Islet of Langerhans (tissue), 1 donor: ENCODE data around the gene LYSMD1.

ENCODE experiments used
- FAIRE-seq: peaks from one replicate; lab custom pipeline; 2011; peaks lifted over from hg19 to GRCh38; lab: Jason Lieb, UNC

The LYSMD1 gene

DNA sequence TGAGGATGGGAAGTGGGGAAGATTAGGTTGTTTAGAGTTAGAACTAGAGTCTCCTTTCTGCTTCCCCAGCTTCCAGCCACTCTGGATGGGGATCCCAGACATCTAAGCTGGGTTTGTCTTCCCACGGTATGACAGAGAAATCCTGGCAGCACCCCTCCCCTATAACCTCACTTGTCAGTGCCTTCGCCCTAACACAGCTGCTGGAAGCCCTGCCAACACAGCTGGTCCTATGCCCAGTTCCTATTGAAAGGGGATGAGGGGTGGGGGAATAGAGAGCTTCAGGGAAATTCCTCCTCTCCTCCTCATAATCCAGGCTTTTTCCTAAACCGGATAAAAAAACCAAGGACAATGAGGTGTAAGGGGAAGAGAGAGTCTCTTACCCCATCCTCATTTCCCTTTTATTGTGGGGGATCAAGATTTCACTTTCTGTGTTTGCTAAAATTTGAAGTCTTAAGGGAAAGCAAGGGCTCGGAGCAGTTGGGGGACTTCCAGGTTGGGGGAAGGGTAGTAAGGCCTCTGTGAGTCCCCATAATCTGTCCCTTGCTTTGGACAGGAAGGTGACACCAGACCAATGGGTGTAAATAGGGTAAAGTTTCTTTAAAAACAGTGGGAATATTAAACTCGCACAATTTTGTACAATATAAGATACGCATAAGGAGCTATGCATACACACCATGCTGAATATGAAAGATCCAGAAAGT is 9.5 kb upstream of the LYSMD1 start:
- no peak for FAIRE-seq

DNA sequence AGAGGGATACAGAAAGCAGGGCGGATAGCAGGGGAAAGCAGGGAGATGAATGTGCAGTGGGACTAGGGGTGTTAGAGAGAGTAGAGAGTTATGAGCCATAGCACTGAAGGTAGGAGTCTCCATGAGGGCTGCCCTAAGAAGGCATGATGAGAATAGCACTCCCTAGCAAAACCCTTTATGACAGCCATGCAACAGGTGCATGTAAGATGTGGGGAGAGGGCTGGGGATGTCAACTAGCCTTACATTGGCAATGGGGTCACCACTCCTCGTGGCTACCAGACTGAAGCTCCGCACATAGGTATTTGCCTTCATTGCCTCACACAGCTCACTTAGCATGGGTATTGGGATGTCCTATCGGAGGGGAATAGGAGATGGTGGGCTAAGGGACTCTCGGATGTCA is 5.5 kb upstream of the LYSMD1 start:
- FAIRE-seq: no peak

DNA sequence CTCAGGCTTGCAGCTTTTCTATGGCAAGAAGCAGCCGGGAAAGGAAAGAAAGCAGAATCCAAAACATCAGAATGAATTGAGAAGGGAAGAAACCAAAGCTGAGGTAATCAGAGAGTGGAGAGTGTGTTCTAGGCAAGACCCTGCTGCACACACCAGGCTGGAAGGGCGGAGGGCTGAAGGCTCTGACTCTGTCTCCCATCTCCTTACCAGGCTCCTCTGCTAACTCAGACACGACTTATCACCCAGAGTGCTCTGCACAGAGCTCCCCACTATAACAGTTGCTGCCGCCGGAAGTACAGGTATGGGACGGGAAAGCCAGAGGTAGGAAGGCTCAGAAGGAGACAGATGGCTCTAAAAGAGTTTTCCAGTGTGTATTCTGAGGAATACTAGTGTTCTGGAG is 1.4 kb upstream of the LYSMD1 start:
- FAIRE-seq: no peak

DNA sequence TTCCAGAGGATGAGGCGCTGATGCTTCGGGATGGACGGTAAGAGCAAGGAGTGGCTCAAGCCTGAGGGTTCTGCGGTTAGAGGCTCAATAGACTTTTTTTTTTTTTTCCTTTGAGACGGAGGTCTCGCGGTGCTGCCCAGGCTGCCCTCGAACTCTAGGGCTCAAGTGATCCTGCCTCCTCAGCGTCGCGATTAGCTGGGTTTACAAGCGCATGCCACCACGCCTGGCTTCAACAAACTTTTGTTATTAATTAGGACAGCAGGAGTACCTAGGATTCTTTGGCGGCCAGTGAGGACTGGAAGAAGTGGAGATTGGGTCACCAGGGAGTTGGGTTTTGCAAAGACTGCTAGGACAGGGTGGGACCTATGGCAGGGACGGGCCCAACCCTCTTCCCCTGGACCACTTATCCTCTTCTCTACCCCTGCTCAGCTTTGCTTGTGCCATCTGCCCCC is 829 bp upstream of the LYSMD1 start:
- FAIRE-seq: no peak

DNA sequence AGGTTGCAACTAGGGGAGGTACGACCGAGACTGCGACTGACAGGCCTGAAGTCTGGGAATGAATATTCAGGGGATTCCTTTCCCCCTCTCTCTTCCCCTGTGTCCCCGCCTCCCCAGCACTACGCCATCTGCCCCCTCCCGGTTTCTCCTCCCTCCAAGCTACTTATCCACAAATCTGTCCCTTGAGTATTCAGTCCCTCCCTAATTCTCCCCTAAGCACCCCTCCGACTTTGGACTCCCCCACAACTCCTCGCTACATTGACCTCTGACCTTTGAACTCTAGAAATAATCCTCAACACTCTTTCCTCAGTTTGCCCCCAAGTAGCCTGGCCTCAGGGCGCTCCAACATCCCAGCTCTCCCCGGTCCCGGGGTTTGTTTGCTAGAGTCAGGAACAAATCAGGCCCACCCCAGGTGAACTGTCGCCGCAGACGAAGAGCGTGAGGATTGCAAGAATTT is 393 bp downstream of the LYSMD1 start:
- no peak for FAIRE-seq

DNA sequence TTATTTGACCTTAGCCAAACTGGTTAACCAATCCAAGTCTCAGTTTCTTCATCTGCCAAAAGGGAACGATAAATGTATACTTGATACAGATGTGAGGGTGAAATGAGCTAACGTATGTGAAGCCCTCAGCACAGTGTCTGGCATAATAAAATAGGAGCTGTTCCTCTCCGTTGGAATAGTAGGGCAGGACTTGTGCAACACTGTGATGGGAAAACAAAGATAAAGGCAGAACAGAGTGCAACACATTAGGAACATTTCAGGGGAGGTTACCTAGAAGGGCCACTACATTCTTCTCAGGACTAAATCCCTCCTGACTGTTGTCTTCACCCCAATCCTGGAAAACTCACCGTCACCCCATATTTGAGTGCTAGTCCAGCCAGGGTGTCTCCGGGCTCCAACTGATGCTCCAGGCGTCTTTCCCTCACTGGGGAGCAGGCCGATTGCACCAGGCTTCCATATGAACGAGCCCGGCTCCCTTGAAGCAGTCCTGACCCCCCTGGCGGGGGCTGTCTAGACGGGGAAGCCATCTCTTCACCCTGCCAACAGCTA is 896 bp downstream of the LYSMD1 start:
- no peak for FAIRE-seq

DNA sequence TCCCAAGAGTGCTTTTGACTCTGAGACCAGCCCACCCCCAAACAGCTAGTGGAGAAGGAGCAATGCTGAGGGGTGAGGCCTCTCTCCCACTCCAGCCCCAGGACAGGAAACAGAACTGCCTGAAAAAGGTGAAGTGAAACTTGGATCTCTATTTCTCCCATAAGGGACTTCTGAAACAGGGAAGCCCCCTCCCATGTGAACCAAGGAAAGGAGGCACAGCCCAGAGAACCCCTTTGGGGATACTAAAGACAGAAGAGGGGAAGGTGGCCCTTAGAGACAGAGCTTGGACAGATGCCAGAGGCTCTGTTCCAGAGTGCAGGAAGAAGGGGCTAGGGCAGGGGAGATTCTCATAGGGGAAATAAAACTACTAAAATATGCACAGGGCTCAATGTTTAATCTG is 6.3 kb downstream of the LYSMD1 start:
- no peak for FAIRE-seq

DNA sequence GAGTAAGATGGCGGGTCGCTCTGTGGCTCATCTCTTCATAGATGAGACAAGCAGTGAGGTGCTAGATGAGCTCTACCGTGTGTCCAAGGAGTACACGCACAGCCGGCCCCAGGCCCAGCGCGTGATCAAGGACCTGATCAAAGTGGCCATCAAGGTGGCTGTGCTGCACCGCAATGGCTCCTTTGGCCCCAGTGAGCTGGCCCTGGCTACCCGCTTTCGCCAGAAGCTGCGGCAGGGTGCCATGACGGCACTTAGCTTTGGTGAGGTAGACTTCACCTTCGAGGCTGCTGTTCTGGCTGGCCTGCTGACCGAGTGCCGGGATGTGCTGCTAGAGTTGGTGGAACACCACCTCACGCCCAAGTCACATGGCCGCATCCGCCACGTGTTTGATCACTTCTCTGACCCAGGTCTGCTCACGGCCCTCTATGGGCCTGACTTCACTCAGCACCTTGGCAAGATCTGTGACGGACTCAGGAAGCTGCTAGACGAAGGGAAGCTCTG is 6.9 kb downstream of the LYSMD1 start:
- FAIRE-seq: no peak

DNA sequence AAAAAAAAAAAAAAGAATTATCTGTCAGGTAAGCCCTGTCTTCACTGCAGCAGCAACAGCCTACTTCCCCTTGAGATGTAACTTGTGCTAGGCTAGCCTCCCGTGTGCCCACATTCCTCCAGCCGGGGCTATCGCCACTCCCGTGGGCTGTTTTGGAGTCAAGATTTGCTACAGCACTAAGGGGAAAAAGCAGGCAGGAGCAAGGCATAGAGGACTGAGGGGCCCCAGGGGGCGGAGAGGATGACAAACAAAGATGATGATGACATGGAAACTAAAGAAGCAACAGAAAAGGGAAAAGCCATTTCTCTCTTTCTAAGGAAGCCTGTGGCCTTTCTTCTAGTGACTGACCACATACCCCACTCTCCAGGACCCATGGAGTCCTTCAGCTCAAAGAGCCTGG is 7.4 kb downstream of the LYSMD1 start:
- no peak for FAIRE-seq

DNA sequence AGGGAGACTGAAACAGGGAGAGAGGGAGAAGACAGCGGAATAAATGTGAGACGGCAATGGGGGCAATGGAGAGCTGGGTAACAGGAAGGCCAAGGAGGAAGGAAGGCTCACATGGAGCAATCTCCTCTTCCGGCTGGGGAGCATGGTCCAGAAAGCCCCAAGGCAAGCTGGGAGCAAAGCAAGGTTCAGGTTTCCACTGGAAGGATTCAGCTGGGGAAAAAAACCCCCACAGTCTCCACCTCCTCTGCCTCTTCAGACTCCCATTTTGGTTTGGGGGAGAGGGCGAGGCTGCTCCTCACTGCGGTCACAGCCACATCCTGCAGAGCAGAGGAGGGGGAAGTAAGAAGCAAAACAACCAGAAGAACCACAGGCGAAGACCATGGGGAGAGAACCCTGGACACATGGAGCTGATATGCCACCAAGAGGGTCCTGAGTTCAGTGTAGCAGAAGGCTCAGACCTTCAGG is 8.6 kb downstream of the LYSMD1 start:
- no peak for FAIRE-seq

DNA sequence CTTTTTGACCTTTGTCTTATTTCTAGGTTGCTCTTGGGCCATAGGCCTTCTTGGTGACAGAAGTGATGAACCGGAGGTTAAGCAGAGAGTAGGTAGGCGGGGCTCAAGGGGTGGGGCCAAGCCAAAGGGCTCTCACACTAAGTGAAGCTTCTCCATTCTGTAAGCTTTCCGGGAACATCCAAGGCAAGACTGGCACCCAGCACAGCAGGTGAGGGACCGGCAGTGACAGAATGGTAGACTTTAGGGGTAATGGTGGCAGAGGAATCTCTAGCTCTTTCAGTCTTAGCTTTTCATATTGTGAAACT is 9.2 kb downstream of the LYSMD1 start, which contains the start of gene TNFAIP8L2:
TSS of gene TNFAIP8L2 (plus strand) at position 135 of the 305 bp plus-strand sequence. CDS start 2,049 bp downstream, outside the sequence.
- no peak for FAIRE-seq

DNA sequence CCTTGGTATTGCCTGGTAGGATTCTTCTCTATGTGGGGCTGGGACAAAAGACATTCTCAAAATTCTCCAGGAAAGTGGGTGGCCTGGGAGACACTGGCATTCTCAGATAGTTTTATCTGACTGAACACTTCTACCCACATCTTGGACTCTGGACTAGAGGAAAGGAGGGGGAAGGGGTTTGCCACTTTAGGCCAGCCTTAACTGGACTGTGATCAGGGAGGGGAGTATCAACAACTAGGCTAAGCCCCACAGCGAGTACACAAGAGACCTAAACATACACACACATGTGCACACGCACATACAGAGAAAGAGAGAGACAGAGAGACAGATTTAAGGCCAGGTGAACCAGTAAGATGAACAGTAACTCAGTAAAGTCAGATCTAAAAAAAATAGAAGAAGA is 18.0 kb downstream of the LYSMD1 start:
- no peak for FAIRE-seq

DNA sequence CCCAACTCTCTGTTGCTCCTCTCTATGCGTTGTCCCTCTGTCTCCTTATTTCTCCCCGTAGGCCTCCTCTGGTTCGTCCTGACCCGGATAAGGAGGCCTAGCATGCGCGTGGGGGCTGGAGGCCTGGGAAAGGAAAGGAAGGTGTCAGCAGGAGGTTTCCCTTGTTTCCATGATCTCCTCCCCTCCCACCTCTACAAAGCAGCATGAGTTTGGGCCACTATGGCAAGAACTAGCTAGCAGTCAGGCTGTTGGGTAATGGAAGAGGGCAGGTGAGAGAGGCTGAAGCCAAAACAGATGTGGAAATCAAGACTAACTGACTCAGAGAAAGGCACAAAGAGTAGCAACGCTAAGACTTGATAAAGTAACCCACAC is 18.6 kb downstream of the LYSMD1 start:
- no peak for FAIRE-seq

DNA sequence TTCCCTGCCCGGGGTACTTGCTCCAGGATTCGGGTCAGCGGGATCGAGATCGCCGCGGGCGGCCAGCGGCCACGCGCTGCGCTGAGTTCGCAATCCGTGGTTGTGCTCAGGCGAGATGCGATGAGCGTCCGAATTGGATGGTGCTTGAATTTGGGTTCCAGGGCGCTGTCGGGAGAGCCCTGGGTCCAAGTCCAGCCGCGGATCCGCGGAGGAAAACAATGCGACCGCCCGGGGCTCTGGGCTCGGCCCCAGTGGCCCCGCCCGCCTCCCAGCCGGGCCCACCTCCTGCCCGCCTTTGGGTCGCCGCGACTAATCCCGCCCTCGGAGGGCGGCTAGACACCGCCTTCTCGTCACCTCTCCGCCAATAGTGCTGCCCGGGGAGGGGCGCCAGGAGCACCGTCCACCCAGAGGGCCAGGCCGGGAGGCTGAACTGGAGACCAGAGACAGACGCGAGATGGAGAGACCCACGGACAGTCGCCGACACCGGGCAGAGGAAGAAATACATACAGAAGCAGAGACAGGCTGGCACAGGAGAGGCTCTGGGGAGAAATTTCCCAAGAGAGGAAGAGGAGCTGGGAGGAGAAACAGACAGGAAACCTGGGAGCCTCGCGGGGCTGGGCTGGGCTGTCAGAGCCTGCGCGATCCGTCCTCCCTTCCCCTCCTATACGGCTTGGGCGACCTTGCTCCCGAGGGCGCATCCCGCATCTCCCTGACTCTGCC is 19.1 kb downstream of the LYSMD1 start, which contains the start of gene SEMA6C:
TSS of gene SEMA6C (minus strand) at position 220 of the 720 bp plus-strand sequence. CDS start 4,010 bp downstream, outside the sequence.
- no peak for FAIRE-seq

DNA sequence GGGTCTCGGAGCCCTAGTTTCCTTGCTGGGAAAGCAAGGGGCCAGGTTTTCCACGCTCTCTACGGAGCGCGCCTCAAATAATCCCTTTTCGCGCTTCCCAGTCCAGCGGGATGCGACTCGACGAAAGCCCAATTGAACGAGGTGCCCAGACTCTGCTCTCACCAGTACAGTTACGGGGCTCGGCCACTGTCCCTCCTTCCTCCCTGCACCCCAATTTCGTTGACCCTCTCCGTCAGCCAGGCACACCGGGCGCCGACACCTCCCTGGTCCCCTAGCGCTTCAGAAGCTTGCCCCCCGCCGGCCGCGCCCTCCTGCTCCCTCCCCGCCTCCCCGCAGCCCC is 19.7 kb downstream of the LYSMD1 start:
- FAIRE-seq: no peak

DNA sequence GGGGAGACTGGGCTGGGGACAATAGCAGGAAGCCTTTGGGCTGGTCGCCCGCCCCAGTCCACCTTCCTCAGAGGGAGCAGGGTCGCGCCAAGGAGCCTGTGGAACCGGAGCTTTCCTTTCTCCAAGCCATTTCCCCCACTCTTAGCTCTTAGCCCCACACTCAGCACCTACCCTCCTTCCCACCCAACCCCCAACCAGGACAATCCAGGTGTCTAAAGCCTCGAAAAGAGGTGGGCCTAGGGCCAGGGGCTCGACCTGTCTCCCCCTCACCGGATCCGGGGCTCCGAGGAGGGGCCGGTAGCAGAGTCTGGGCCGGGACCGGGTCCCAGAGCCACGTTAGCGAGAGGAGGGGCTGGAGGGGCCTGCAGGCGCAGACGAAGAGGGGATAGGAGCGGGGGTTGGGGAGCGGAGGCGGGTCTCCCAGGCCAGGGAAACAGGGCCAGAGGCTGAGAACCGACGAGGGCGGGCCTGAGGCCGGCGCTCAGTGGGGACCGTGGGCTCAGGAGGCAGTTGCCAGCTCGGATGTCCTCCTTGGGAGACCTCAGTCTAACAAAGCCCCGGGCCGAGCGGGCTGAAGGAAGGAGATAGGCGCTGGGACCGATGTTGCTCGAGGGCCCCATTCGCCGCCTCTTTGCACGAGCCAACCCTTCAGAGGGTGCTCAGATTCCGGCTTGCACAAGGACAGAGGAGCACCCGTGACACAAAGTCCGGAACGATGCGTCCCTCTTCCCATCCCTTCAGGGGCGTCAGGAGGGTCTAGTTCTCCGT is 20.2 kb downstream of the LYSMD1 start:
- no peak for FAIRE-seq

DNA sequence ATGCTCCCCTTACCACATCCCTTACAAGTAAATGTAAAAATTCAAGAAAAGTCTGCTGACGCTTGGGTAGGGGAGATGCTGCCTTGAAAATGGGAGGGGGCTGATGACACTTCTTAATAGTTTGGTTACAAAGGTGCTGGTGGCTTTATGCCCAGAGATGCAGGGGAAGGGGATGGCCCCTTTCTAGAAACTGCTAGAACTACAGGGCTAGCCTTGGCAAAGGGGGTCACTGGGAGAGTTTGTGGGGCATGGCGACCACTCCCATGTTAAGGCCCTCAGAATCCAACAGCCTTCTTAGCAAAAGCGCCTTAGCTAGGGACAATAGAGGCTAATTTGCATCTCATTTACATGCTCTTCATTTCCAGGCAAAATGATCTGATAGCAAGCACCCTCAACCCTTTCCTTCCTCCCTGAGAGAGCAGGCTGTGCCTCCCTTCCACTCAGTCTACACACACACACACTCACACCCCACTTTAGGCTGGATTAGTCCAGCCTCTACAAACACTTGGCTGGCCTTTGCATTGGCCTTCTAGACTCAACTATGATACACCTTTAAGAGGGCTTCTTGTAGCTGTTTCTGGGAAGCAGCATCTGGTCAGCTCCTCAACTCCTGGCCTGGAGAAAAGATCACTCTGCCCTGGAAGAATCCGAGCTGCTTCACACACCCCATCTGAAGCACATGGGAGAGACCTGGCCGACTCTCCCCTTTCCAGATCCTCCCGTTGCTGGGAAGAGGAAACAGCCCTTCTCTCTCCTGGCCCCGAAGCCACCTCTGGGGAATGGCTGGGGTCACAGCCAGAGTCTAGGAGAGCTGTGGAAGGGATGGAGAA is 21.0 kb downstream of the LYSMD1 start:
- no peak for FAIRE-seq

DNA sequence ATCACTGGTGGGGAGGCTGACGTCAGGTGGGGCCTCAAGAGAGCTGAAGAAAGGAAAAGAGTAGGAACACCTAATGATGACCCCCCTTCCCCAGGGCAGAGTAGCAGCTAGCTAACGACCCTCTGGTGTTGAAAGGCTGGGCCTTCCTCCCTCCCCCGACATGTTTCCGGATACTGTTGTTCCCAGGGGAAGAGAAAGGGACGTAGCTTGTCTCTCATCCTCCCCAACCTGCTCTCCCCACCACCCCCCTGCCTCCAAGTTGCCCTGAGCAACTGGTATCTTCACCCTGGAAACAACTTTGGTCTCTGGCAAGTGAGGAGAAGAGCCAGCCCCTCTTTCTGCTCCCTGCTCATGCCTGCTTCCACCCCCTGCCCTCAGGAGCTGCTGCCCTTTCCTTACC is 21.7 kb downstream of the LYSMD1 start:
- no peak for FAIRE-seq

DNA sequence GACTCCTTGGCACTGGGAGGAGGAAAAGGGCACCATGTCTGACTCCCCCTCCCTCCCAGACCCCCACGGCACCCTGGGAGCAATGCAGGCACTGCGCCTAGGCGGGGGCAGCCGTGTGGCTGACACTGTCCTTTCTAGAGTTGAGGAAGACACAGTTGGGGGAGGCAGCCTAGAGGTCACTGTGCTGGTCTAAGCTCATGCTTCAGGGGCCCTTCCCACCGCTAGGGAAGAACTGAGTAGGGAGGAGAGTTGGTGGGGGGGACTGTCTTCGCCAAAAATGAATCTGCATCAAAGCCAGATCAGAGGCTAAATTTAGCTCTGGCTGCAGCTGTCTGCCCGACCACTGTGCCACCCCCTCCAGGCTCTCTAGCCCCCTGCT is 22.7 kb downstream of the LYSMD1 start:
- FAIRE-seq: no peak

DNA sequence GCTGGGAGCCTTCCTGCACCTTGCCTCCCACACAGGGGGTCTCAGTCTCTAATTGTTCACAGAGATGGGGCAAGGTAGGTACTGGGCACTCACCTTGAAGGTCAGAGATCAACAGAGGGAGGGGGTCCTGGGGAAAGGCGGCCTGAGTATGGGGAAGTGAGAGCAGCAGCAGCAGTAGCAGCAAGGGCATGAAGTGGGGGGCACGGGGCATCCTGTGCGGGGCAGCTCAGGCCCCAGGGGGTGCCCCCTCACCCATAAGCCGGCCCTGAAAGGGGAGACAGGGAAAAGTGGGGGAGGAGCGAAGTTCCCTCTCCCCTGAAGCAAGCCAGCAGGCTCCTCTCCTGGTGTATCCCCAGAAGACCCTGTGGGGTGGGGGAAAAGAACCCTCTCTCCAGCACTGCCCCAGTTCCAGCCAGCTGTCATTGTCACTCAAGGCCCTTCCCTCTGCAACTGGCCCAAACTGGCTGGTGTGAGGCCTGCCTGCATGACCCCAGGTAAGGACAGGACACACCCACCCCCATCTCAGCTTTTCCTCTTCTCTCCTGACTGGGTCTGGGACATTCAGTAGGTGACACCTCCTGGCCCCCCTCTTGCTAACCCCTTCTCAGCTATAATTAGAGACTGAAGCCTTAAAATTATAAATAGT is 23.2 kb downstream of the LYSMD1 start:
- FAIRE-seq: no peak

DNA sequence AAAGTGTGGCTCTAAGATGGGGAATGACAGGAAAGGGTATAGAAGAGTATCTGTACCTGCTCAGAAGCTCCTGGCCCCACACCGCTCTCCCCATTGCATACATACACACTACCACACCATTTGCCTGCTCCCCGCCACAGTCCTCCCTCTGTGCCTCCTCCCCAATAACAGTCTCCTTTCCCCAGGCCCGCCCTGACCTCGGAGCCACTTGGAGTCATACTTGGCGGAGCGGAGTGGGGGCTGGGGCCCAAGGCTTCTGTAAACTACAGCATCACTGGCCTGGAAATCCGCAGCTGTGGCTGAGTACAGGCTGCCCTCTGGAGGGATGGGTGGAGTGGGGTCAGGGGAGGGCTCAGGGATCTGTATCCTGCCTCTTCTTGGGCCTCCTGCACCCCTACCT is 27.9 kb downstream of the LYSMD1 start:
- FAIRE-seq: no peak
